ENCODE data around the gene MYH6.

MYH6 gene

DNA sequence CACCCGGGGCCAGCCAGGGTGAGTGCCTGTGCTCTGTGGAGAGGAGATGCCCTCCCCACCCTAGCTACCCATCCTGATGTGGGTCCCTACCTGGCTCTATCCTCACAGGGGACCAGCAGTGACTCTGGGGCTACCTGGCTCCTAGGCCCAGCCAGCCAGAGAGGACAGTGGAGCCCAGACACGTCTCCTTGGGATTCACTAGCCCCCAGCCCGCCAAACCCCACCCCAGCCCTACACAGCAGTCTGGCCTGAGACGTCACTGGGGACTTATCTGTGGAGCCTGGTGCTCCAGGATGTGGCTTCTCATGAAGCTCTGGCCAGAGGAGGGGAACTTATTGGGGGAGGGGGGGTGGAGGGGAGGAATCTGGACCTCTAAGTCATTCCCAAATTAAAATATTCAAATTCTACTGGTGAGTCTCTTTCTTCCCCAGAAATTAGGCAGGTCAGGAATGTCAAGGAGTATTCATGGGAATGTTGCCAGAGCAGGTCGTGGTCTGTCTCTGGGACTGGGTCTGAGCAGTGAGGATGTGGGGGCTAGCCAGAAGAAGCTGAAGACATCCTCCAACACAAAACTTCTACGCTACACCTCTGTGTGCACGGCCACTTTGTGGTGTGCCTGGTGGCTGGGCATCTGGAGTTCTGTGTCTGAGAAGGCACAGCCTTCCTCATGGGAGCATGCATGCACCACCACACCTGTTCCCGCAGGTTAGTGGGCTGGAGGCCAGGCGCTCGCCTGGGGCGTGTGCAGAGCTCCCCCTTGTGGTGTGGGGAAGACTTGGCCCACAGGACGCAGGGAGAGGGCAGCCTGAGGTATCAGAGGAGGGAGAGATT is 28.5 kb downstream of the MYH6 start:
- in situ Hi-C loops (cut with MboI; ENCODE audit: low sequenced_read_pairs), result no loop called here

GRCh38 chr14:23378612-23379220 is 29.4 kb downstream of the MYH6 start:
- in situ Hi-C loops (cut with MboI; ENCODE audit: low sequenced_read_pairs), result no loop called here

DNA sequence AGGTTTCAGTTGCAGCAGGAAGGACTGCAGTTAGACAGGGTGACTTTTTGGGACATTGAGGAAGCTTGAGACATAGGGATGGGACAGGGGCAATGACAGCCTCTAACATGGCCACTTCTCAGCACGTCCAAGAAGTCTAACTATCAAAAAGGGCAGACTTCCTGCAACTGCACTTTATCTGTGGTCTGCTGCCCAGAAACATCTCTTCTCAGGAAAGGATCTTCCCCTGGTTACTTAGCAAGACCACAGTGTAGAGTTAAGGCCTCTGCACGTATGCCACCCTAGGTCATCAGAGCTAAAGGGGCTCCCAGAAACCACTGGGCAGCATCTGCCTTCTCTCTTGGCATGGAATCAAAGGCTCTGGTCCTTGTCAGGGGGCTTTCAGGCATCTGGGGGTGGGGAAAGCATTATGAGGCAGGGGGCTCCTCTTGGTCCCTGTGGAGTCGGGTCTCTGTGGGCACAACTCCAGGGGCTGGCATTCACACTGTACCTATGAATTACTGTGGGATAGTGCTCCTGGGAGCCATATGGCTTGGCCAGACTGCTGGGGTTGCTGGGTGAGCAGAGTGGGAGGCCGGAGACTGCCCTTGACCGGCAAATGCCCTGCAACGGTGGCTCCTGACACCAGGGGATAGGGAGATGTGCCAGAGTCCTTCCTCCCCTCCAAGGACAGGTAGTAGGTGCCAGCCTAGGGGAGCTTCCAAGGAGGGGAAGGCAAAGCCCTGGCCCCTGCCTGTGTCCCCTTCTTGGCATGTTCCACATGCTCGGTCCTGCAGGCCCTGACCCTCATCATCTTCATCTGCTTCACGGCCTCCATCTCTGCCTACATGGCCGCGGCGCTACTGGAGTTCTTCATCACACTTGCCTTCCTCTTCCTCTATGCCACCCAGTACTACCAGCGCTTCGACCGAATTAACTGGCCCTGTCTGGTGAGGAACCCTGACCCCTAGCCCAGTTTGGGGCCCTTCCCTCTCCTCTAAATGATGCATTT is 30.2 kb downstream of the MYH6 start:
- in situ Hi-C loops (cut with MboI; ENCODE audit: low sequenced_read_pairs), result no loop called here

DNA sequence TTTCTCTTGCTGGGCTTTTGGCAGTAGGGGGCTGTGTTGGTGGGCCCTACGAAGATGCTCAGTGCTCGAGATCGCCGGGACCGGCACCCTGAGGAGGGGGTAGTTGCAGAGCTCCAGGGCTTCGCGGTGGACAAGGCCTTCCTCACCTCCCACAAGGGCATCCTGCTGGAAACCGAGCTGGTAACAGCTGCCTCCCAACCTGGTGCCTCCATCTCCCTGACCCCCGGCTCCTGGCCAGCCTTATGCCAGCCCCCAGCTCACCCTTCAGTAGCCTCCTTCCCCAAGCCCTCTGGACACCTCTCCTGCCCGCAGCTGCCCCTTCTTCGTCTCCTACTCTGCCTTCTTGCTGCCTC is 30.9 kb downstream of the MYH6 start:
- in situ Hi-C loops (cut with MboI; ENCODE audit: low sequenced_read_pairs), result no loop called here

DNA sequence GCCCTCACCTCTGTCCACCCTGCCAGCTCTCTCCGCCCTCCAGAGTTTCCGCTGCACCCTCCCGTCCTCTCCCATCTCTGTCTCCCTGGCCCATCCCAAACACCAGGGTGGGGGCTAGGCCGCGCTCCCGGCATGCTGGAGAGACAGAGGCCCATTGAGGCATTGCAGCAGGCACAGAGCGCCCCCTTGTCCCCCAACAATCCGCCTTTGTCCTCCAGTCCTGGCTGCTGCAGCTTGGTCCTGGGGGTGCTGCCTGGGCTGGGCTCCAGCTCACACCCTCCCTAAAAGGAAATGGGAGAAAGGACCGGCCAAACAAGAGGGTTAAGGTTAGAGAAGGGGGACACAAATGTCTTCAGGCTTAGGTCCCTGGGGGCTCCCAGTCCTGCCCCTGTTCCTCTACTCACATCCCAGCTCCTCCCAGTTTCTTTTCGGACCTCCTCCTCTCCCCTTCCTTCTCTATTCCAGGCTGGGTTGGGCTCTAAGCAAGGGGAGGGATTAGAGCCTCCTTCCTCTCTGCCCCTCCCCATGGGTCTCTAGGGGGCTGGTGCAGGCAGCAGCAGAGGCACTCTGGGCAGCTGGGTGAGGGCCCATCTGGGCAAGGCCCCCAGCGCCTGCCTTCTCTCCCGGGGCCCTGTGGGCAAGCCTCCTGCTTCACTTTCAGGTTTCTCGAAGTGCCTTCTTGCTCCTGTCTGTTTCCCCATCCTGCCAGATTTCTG is 31.4 kb downstream of the MYH6 start, which contains the start of gene CMTM5:
TSS of gene CMTM5 (plus strand) at position 565 of the 716 bp plus-strand sequence. CDS start 206 bp downstream, outside the sequence.
- in situ Hi-C loops (cut with MboI; ENCODE audit: low sequenced_read_pairs), result no loop called here

- in situ Hi-C loops (cut with MboI; ENCODE audit: low sequenced_read_pairs), result no loop called here
These were observed 32.4 kb downstream of the MYH6 start for GRCh38 chr14:23375527-23376251.

GRCh38 chr14:23373041-23373440 is 35.0 kb downstream of the MYH6 start:
- in situ Hi-C loops (cut with MboI; ENCODE audit: low sequenced_read_pairs), result no loop called here

GRCh38 chr14:23372509-23372908 is 35.6 kb downstream of the MYH6 start, which contains the start of gene IL25:
IL25 (plus strand) TSS chr14:23372809.
- in situ Hi-C loops (cut with MboI; ENCODE audit: low sequenced_read_pairs), result no loop called here

DNA sequence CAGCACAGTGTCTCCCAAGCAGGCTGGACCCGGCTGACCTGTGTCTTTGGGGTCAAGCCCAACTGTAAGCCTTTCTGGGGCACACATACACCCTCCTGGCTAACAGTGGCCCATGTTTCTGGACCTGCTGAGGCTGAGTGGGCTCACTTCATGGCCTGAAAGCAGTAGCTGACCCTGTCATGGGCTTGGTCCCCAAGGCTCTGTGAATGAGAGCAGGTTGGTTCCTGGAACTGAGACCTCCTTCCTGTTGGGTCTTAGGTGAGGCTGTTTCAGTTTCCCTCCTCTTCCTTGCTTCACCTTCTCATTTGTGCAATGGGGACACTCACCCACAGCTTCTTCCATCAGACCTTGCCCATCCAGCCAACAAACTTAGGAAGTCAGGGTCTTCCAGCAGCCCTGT is 36.2 kb downstream of the MYH6 start:
- in situ Hi-C loops (cut with MboI; ENCODE audit: low sequenced_read_pairs), result no loop called here

- in situ Hi-C loops (cut with MboI; ENCODE audit: low sequenced_read_pairs), result no loop called here
These were observed 37.9 kb downstream of the MYH6 start for GRCh38 chr14:23370221-23370620.

DNA sequence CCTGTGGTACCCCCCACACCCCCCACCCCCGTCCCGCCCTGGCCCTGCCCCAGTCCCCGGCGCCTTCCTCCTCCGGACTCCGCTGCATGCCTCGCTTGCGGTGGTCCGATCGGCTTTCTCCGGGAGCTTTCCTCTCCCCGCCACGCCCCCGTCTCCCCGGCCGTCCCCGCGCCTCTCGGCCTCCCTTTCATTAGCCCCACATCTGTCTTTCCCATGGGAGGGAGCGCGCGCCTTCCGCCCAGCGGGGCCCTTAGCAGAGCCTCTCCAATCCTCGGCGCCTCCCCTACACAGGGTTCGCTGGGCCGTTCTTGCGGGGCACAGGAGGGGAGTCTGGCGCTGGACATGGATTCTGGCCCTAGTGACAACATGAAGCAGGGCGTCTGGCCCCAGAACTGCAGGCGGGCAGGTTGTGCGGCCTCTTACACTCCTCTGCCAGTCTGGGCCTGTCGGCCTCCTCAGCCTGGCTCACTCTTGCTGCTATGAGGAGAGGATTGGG is 41.6 kb downstream of the MYH6 start:
- in situ Hi-C loops (cut with MboI; ENCODE audit: low sequenced_read_pairs), result no loop called here

GRCh38 chr14:23365732-23366425 is 42.2 kb downstream of the MYH6 start:
- in situ Hi-C loops (cut with MboI; ENCODE audit: low sequenced_read_pairs), result no loop called here

DNA sequence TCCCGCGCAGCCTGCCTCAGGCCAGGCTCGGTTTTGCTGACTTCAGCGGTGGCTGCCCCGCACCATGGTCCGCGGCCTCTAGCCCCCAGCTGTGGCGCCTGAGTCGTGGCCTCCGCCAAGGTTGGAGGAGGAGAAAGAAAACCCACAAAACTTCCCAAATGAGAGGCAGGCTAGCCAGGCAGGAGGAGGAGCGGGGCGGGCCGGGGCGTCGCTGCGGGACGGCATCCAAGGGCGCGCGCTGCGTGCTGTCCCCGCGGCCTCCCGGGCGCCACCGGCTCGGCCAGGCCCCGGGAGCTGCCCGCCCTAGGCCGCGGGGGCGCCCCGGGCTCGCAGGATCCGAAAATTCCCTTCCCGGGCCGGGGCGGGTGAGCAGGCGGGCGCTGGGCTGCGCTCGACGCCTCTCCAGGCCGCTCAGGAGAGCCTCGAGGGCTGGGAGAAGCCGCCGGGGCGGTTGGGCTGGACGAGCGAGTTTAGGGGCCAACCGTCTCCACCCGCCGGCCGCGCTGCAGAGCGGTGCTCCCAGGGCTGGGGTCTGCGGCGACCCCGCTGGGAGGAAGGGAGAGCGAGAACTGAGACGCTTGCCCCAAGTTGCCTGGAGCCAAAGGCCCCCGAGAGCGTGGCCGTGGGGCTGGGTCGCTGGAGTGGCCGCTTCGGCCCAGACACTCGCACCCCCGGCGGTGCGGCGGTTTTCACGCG is 42.9 kb downstream of the MYH6 start, which contains the start of gene EFS:
TSS of gene EFS (minus strand) at position 137 of the 696 bp plus-strand sequence. CDS start 147 bp downstream, outside the sequence.
- in situ Hi-C loops (cut with MboI; ENCODE audit: low sequenced_read_pairs), result no loop called here

DNA sequence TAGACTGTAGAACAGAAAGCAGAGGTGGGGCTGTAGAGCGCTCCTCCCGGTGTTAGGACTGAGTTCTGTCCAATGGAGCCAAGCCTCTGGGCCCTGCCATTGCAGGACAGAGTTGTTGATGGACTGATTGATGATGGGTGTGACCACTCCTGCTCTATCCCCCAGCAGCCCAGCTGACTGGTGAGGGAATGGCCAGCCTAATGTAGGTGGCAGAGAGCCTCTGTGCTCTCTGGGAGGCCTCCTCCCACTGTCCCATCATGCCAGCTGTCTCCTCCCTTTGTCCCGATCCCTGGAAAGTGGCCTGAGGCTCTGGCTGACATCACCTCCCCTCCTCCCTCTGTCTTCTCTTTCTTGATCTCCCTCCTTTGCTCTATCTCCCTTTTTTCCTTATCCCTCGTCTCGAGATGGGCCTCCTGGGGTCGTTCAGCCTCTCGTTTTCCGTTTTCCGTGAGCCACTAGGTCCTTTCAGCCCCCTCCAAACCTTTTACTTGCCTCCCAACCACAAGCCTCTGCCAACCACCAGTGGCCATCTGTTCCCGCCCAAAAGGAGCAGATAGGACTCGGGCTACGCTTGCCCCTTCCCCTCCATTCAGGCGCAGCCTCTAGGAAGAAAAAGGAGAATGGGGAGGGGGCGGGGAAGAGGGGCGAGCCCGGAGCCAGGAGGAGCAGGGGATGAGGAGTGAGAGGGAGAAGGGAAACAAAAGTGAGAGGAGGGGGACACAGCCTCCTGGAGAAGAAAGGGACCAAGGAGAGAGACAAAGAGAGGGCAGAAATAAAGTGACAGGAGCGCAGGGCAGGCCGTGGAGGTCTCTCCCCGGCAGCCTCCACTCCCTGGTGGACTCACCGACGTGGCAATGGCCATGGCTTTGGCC is 43.7 kb downstream of the MYH6 start:
- in situ Hi-C loops (cut with MboI; ENCODE audit: low sequenced_read_pairs), result no loop called here

DNA sequence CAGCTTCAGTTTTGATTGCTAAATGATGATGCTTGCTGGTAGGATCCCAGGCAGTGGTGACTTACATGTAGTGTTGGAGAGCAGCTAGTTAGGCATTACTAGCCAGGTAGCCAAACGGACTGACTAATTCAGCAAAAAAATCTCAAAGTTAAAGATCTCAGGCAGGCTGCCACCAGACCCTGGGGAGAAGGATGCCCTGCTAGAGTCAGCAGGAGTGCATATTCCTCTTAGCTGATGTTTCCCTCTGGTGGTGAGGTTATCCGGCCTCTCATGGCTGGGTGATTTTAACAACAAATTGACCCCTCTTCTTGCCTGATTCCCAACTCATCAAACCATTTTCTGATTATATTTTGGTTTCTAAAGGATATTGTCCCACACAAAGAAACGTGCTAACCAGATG is 45.9 kb downstream of the MYH6 start:
- in situ Hi-C loops (cut with MboI; ENCODE audit: low sequenced_read_pairs), result no loop called here

GRCh38 chr14:23361763-23362162 is 46.3 kb downstream of the MYH6 start:
- in situ Hi-C loops (cut with MboI; ENCODE audit: low sequenced_read_pairs), result no loop called here

DNA sequence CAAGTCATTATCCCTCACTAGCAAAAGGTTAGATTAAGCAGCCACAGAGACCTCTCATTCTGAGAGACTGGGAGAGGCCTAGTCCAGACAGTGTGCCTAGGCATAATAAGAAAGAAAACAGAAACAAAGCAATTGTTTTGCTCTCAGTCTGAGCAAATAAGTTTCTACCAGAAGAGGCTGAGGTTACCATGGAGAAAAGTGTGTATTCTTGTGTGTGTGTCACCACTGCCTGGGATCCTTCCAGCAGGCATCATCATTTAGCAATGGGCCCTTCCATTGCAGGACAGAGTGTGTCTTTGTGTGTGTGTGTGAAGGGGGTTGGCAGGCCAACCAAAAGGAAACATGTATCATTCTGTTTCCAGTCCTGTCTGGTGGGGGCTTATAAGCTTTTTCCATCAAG is 46.8 kb downstream of the MYH6 start:
- in situ Hi-C loops (cut with MboI; ENCODE audit: low sequenced_read_pairs), result no loop called here

All from HL-60/S4 (cell line).